Kidney (tissue), 14 donors: ENCODE data around the gene TPH1. TPM values are rescaled to one million over a fixed set of nuclear protein-coding genes. Genes with fewer than 3 reads are reported as not detected.

Experiments
- DNase-seq, 5 donors: peaks; one replicate each; pipeline ENCODE4 v3.0.0-alpha.2; 2013 to 2020
- FAIRE-seq: peaks from 2 replicates; lab custom pipeline; 2012; peaks lifted over from hg19 to GRCh38; lab: Jason Lieb, UNC
- H3K27ac ChIP-seq, 2 donors: one replicate each; pipeline ENCODE4 v1.7.0; 2013; ENCODE audit warnings: low read depth in 2 of 2, low read length in 2 of 2, inconsistent platforms in 1 of 2
- H3K27me3 ChIP-seq: one replicate; pipeline ENCODE4 v1.7.1; 2013; ENCODE audit warnings: low read length, inconsistent platforms; ENCODE audit not compliant: control insufficient read depth, insufficient read depth
- H3K36me3 ChIP-seq, 3 donors: one replicate each; pipeline versions ENCODE4 v1.7.0 to v1.7.1; 2013; ENCODE audit warnings: low read length in 3 of 3, control low read depth in 1 of 3, inconsistent platforms in 1 of 3; ENCODE audit not compliant: insufficient read depth in 3 of 3, control insufficient read depth in 2 of 3
- H3K4me1 ChIP-seq, 3 donors: one replicate each; pipeline versions ENCODE4 v1.7.0 to v1.7.1; 2013; ENCODE audit warnings: low read length in 3 of 3, inconsistent platforms in 1 of 3, low read depth in 1 of 3; ENCODE audit not compliant: control insufficient read depth in 2 of 3, insufficient read depth in 2 of 3
- H3K4me3 ChIP-seq, 3 donors: one replicate each; pipeline versions ENCODE4 v1.7.0 to v1.8.1; 2013; ENCODE audit warnings: low read length in 3 of 3, control low read depth in 1 of 3, inconsistent platforms in 1 of 3
- H3K9ac ChIP-seq, 3 donors: one replicate each; pipeline versions ENCODE4 v1.7.0 to v1.7.1; 2013; ENCODE audit warnings: low read length in 3 of 3, control low read depth in 1 of 3, inconsistent platforms in 1 of 3
- H3K9me3 ChIP-seq, 3 donors: one replicate each; pipeline versions ENCODE4 v1.7.0 to v1.7.1; 2013; ENCODE audit warnings: low read length in 3 of 3, control low read depth in 1 of 3, inconsistent platforms in 1 of 3; ENCODE audit not compliant: control insufficient read depth in 2 of 3, insufficient read depth in 1 of 3
- intact Hi-C: fragments of 100-400 bp; cut with DNase I; formaldehyde crosslinking; loops from one replicate; pipeline ENCODE4 v1.11.1; 2022
- polyA plus RNA-seq: library from polyadenylated mRNA; stranded (reverse); fragments of 350-450 nt; fragmentation: Illumina TruSeq; extraction: RNeasy Lipid Tissue Mini Kit (QIAGEN cat#74804); gene quantifications from one replicate; pipeline ENCODE4 v1.2.3, GENCODE V29; 2014; ENCODE audit warnings: low read depth, low replicate concordance; ENCODE audit not compliant: insufficient read depth
- total RNA-seq: library from RNA; stranded (reverse); fragmentation: NEBNext Ultra II Directional; extraction: Animal tissue kit (Norgen Biotek cat#: 25700); gene quantifications from one replicate; pipeline ENCODE4 v1.2.1, GENCODE V29; 2021
- TF ChIP-seq, protein P1 (sequence below): IDR thresholded peaks from 3 replicates; pipeline ENCODE4 v1.5.1; 2012; ENCODE audit warnings: mild to moderate bottlenecking, moderate library complexity, borderline replicate concordance; ENCODE audit not compliant: insufficient read depth; ENCODE audit errors: extremely low read depth
- donor health status: control.
- donor health status: control.
- donor health status: control.
- donor health status: control.
- donor health status: control.
- donor health status: DM: yes; HTN: yes; CAD: no.
- donor health status: Normal renal cell carcinoma (clear cell type).

The TPH1 gene
- total and polyA plus RNA-seq, 2 donors from 2014 or later, result 0.09 to 0.60 TPM

DNA sequence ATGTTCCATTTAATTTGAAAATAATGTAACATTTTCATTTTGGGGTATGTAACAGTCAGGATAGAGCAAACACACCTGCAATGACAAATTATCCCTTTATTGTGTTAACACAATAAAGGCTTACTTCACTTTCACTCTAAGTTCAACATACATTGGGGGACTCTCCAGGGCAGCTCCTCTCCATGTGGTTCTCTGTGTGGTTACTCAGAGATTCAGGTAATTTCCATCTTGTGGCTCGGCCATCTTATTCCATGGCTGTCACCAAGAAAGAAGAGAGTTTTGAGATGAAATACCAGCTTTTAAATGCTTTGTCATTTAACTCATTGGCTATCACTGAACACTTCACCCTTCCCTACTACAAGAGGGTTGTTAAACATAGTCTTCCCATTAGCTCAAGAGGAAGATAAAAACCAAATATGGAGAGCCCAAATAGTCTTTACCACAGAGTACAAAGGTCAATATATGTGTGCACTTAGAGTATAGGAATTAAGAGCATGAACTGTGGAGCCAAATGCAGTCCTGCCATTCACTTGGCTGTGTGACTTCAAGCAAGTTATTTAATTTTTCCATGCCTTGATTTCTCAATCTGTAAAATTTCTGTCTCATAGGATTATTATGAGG lies 10.6 kb upstream of the TPH1 start:
- no peak for DNase-seq
- Histone ChIP-seq H3K27ac (no peak overlapping the region), H3K27me3 (no peaks in the 10 kb centered on the region), H3K4me3 (no peak overlapping the region), H3K4me1 (no peaks in the 10 kb centered on the region), H3K9me3 (no peaks in the 10 kb centered on the region), H3K36me3 (no peaks in the 10 kb centered on the region), H3K9ac (no peak overlapping the region)
- FAIRE-seq, result no peak
- intact Hi-C loops, result no loop called here
- TF ChIP-seq, protein P1, sequence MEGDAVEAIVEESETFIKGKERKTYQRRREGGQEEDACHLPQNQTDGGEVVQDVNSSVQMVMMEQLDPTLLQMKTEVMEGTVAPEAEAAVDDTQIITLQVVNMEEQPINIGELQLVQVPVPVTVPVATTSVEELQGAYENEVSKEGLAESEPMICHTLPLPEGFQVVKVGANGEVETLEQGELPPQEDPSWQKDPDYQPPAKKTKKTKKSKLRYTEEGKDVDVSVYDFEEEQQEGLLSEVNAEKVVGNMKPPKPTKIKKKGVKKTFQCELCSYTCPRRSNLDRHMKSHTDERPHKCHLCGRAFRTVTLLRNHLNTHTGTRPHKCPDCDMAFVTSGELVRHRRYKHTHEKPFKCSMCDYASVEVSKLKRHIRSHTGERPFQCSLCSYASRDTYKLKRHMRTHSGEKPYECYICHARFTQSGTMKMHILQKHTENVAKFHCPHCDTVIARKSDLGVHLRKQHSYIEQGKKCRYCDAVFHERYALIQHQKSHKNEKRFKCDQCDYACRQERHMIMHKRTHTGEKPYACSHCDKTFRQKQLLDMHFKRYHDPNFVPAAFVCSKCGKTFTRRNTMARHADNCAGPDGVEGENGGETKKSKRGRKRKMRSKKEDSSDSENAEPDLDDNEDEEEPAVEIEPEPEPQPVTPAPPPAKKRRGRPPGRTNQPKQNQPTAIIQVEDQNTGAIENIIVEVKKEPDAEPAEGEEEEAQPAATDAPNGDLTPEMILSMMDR, result no peak

DNA sequence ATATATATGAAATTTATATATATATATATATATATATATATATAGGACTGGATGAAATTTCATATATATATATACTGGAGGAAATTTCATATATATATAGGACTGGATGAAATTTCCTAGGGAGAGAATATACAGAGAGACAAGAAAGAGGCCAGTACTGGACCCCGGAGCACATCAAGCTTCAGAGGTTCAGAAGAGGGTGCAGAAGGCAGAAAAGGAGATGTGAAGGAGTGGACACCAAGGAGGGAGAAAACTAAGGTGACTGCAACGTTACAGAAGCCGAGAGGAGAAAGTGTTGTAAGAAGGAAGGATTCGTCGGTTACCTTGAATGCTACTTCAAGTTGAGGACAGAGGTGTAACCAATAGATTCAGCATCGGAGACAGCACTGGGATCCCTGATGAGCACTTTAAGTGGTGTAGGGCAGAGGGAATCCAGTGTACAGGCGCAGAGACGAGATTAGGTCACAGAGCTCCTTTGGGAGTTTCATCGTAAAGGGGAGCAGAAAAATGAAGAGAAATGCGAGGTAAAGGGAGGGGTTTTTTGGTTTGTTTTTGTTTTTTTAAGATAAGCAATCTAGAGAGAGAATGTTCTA lies 8.5 kb upstream of the TPH1 start:
- H3K9ac ChIP-seq, result no peak overlapping the region
- intact Hi-C loops, result no loop called here
- H3K36me3 ChIP-seq, result no peaks in the 10 kb centered on the region
- H3K27me3 ChIP-seq, result no peaks in the 10 kb centered on the region
- H3K4me1 ChIP-seq, result no peaks in the 10 kb centered on the region
- no peak overlapping the region for H3K4me3 ChIP-seq
- no peak overlapping the region for H3K27ac ChIP-seq
- H3K9me3 ChIP-seq, result no peaks in the 10 kb centered on the region
- FAIRE-seq (no peak), DNase-seq (no peak)
- TF ChIP-seq, protein P1, result no peak

DNA sequence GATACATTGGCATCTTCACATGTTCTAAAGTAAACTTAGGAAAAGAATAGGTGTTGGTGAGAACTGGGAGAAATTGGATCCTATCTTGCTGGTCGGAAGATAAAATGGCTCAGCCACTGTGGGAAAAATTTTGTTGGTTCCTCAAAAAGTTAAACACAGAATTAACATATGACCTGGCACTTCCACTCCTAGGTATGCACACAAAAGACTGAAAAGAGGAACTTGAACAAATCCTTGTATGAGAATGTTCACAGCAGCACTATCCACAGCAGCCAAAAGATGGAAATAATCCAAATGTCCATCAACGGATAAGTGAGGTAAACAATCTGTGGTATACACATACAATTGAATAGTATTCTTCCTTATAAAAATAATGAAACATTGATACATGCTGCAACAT lies 4.8 kb upstream of the TPH1 start:
- H3K4me3 ChIP-seq, result no peak overlapping the region
- no peak overlapping the region for H3K9ac ChIP-seq
- intact Hi-C loops, result no loop called here
- no peak for FAIRE-seq
- TF ChIP-seq, protein P1, result no peak
- peaks cover 0 to 4% (median 0%) of the 10 kb centered on the region in 3 donors for H3K9me3 ChIP-seq
- no peaks in the 10 kb centered on the region for H3K4me1 ChIP-seq
- H3K36me3 ChIP-seq, result no peaks in the 10 kb centered on the region
- DNase-seq, result no peak
- H3K27me3 ChIP-seq, result no peaks in the 10 kb centered on the region
- no peak overlapping the region for H3K27ac ChIP-seq
